Panc1 (cell line): ENCODE measurements around the gene TPCN1. TPM values are rescaled to one million over a fixed set of nuclear protein-coding genes. Genes with fewer than 3 reads are reported as not detected.

Experiments
- ATAC-seq: fragments of 200-7000 bp; cut with Tn5 transposase; 2 replicates; pipeline ENCODE4 v1.9.1; 2020; ENCODE audit warnings: mild to moderate bottlenecking, moderate library complexity
- BruUV-seq: library from RNA; stranded (reverse); fragments of 400-500 nt; replicated peaks from 2 replicates; lab custom pipeline; 2021; lab: Mats Ljungman, UMichigan
- CTCF ChIA-PET: fragments of 300-600 bp; sonication (Branson Sonifier 250); formaldehyde crosslinking; loops from one replicate; lab custom pipeline; 2022; ENCODE audit warnings: antibody characterized with exemption; lab: Charles Lee
- POLR2A ChIA-PET: fragments of 300-600 bp; sonication (Branson Sonifier 250); formaldehyde crosslinking; loops from one replicate; lab custom pipeline; 2022; ENCODE audit warnings: antibody characterized with exemption; lab: Charles Lee
- DNase-seq: peaks from one replicate; pipeline ENCODE4 v3.0.0-alpha.2; 2010; ENCODE audit warnings: low read depth, low spot score
- H3K27ac ChIP-seq: 2 replicates; pipeline ENCODE4 v1.5.1; 2011; ENCODE audit warnings: mild to moderate bottlenecking, low read length, inconsistent platforms
- H3K27me3 ChIP-seq: fragments of 200-500 bp; sonication (Bioruptor generic); 2 replicates; pipeline ENCODE4 v1.6.0; 2014; ENCODE audit warnings: low read length, inconsistent platforms; ENCODE audit not compliant: control insufficient read depth, insufficient read depth
- H3K36me3 ChIP-seq: fragments of 200-500 bp; sonication (Bioruptor generic); 2 replicates; pipeline ENCODE4 v1.5.1; 2014; ENCODE audit warnings: inconsistent platforms, mild to moderate bottlenecking, low read length, moderate library complexity; ENCODE audit not compliant: control insufficient read depth, insufficient read depth
- H3K4me1 ChIP-seq: 2 replicates; pipeline ENCODE4 v1.5.1; 2011; ENCODE audit warnings: inconsistent platforms, mild to moderate bottlenecking, low read length, moderate library complexity; ENCODE audit not compliant: control insufficient read depth, insufficient read depth
- H3K4me3 ChIP-seq, 2 experiments: 2 replicates each; pipeline ENCODE4 v1.5.1; 2011 to 2012; ENCODE audit warnings: low read depth in 2 of 2, low read length in 2 of 2, mild to moderate bottlenecking in 2 of 2, inconsistent platforms in 1 of 2, moderate library complexity in 1 of 2
- H3K9me3 ChIP-seq: fragments of 200-500 bp; sonication (Bioruptor generic); 2 replicates; pipeline ENCODE4 v1.5.1; 2014; ENCODE audit warnings: low read depth, mild to moderate bottlenecking, inconsistent platforms, low read length, moderate library complexity; ENCODE audit not compliant: control insufficient read depth, insufficient read depth
- CTCF ChIP-seq: fragments of 450-650 bp; IDR thresholded peaks from 2 replicates; pipeline ENCODE4 v1.5.1; 2017; ENCODE audit warnings: mild to moderate bottlenecking
- POLR2AphosphoS5 ChIP-seq: IDR thresholded peaks from 2 replicates; pipeline ENCODE4 v1.6.1; 2012; ENCODE audit warnings: mild to moderate bottlenecking, low read depth, low read length, moderate library complexity
- REST ChIP-seq, 2 experiments: IDR thresholded peaks; 2 replicates each; pipeline ENCODE4 v1.6.1; 2011 to 2012; ENCODE audit warnings: low read depth in 2 of 2, control low read depth in 1 of 2, low read length in 1 of 2, mild to moderate bottlenecking in 1 of 2, moderate library complexity in 1 of 2; ENCODE audit not compliant: insufficient read depth in 1 of 2
- SIN3A ChIP-seq: IDR thresholded peaks from 2 replicates; pipeline ENCODE4 v1.6.1; 2012; ENCODE audit warnings: low read depth, mild to moderate bottlenecking, low read length, moderate library complexity, borderline replicate concordance; ENCODE audit not compliant: insufficient read depth
- TCF7L2 ChIP-seq: IDR thresholded peaks from 2 replicates; pipeline ENCODE4 v1.6.1; 2011; ENCODE audit warnings: mild to moderate bottlenecking, low read depth, low read length, inconsistent platforms
- in situ Hi-C: cut with HindIII; loops from 2 replicates; pipeline ENCODE4 v1.10.0; 2016; ENCODE audit warnings: low sequenced_read_pairs, low pct_unique_long_range_greater_than_20kb
- intact Hi-C: fragments of 100-400 bp; cut with micrococcal nuclease; formaldehyde crosslinking; loops from one replicate; pipeline ENCODE4 v1.10.0; 2022; ENCODE audit not compliant: unreplicated experiment
- total RNA-seq: library from RNA; stranded (reverse); gene quantifications from one replicate; pipeline ENCODE4 v1.2.1, GENCODE V29; 2021; ENCODE audit not compliant: unreplicated experiment

TPCN1 gene
- total RNA-seq, 1 experiment from 2014 or later, result 75.2 TPM

DNA sequence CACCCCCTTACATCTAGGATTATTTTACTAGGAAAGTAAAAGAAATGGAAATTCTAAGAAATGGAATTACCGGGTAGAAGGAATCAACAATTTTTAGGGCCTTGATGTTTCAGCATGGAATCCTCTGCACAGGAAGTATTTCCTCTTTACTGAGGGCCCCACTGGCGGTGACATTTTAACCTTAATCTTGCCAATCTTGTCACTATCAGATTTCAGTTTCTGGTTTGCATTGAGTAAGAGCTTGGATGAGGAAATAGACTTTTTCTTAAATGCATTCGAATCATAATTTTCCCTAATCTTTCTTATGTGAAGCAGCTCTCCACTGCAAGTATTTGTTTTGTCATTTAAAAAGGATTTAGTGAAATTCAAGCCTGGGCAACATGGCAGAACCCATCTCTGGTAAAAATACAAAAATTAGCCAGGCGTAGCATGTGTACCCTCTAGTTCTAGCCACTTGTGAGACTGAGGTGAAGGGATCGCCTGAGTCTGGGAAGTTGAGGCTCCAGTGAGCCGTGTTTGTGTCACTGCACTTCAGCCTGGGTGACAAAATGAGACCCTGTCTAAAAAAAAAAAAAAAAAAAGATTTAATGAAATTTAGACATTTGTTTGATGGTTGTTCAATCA, 40.7 kb downstream of the TPCN1 start:
- CTCF ChIA-PET, result interaction anchor here (0.5 kb wide), 1 partner anchor 157 kb away, joined by 3 read pairs; no protein-coding TSS in a partner anchor
- Histone ChIP-seq H3K4me1 (no peaks in the 10 kb centered on the region), H3K4me3 (no peak overlapping the region), H3K36me3 (peaks cover 2% of the 10 kb centered on the region; the same call in 1 of the 2 replicates), H3K27me3 (no peaks in the 10 kb centered on the region), H3K27ac (no peak overlapping the region), H3K9me3 (no peaks in the 10 kb centered on the region)
- in situ Hi-C loops (no loop called here), intact Hi-C loops (no loop called here)
- POLR2A ChIA-PET, result interaction anchor here (0.5 kb wide), 1 partner anchor 65 kb away, joined by 20 read pairs; no protein-coding TSS in a partner anchor
- BruUV-seq, result no TSS peak
- DNase-seq (no peak), ATAC-seq (no peak)
- TF ChIP-seq POLR2AphosphoS5, result no peak
- TF ChIP-seq SIN3A, result no peak
- no peak for TF ChIP-seq TCF7L2
- no peak for TF ChIP-seq CTCF
- TF ChIP-seq REST (IDR thresholded peaks at IDR 0.05; ENCODE audit: insufficient read depth in 1 of 2, low read depth in 2 of 2, low read length in 1 of 2), result no peak

DNA sequence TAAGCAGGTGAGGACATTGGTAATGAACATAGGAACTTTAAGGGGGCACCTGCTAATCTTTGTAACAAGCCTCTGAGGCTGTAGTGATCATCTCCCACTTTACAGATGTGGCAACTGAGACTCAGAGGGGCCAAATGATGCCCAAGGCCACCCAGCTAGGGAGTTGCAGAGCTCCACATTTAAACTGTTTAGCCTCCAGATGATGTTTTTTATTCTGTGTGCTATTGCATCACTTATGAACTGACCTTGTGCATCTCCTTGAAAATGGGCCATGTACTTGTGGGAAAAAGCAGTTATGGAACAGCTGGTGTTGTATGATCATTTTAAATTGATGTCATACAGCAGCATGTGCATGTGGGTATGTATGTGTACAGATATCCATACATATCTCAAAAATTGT, 41.4 kb downstream of the TPCN1 start:
- Histone ChIP-seq H3K4me1 (no peaks in the 10 kb centered on the region), H3K27me3 (no peaks in the 10 kb centered on the region), H3K27ac (no peak overlapping the region), H3K4me3 (no peak overlapping the region), H3K36me3 (peaks cover 2% of the 10 kb centered on the region; the same call in 1 of the 2 replicates), H3K9me3 (no peaks in the 10 kb centered on the region)
- no peak for ATAC-seq
- BruUV-seq, result no TSS peak
- TF ChIP-seq POLR2AphosphoS5 (no peak), CTCF (no peak), REST (IDR thresholded peaks at IDR 0.05; ENCODE audit: insufficient read depth in 1 of 2, low read depth in 2 of 2, low read length in 1 of 2) (no peak), SIN3A (no peak)
- in situ Hi-C loops, result no loop called here
- ChIA-PET POLR2A (no interaction called here), CTCF (no interaction called here)
- DNase-seq, result no peak
- intact Hi-C loops, result no loop called here
